Dermis microvascular lymphatic vessel endothelial cell (primary cell): ENCODE measurements around the gene STAG1. TPM values are rescaled to one million over a fixed set of nuclear protein-coding genes. Genes with fewer than 3 reads are reported as not detected.
A peak's percentile ranks its signal among the peaks of the same experiment; 100 is the strongest.
"Not testable (repeated sequence)": the region's sequence is repeated elsewhere in the genome, so short reads cannot be mapped to it uniquely, and the experiment has no call there.

Experiments used
- DNase-seq, 2 donors: peaks; one replicate each; pipeline versions ENCODE4 v3.0.0 to v3.0.0-alpha.2; 2010; ENCODE audit warnings: low read depth in 2 of 2
- total RNA-seq: library from RNA; depleted of rRNA; stranded (reverse); fragments of >200 nt; gene quantifications from 2 replicates; pipeline ENCODE4 v1.2.1, GENCODE V29; 2014

STAG1 gene
- total RNA-seq, 1 donor from 2014 or later, result 22.3 TPM

GRCh38 chr3:136514533-136514932 lies 237.6 kb downstream of the STAG1 start:
- not testable (repeated sequence) for DNase-seq

- DNase-seq, result no peak
These were observed 238.8 kb downstream of the STAG1 start for GRCh38 chr3:136513367-136513766.

- no peak for DNase-seq
These were observed 239.8 kb downstream of the STAG1 start for GRCh38 chr3:136512381-136512780.

- DNase-seq, result no peak
These were observed 246.5 kb downstream of the STAG1 start for GRCh38 chr3:136505676-136506075.

- DNase-seq, result no peak
These were observed 249.1 kb downstream of the STAG1 start for GRCh38 chr3:136503056-136503455.

GRCh38 chr3:136498919-136499447 lies 253.2 kb downstream of the STAG1 start:
- DNase-seq, result no peak

GRCh38 chr3:136495213-136495612 lies 257.0 kb downstream of the STAG1 start:
- DNase-seq, result no peak

- no peak for DNase-seq
These were observed 261.4 kb downstream of the STAG1 start for GRCh38 chr3:136490646-136491405.

GRCh38 chr3:136485777-136486176 lies 266.4 kb downstream of the STAG1 start:
- DNase-seq, result no peak

- DNase-seq, result no peak
These were observed 275.9 kb downstream of the STAG1 start for GRCh38 chr3:136476280-136476679.

- DNase-seq, result not testable (repeated sequence)
These were observed 277.3 kb downstream of the STAG1 start for GRCh38 chr3:136474876-136475275.

- DNase-seq, result no peak
These were observed 278.4 kb downstream of the STAG1 start for GRCh38 chr3:136473716-136474326.

- no peak for DNase-seq
These were observed 286.9 kb downstream of the STAG1 start for GRCh38 chr3:136465296-136465695.

GRCh38 chr3:136464502-136464901 lies 287.7 kb downstream of the STAG1 start:
- no peak for DNase-seq

- peak in 1 of 2 donors; percentile 23 for DNase-seq
These were observed 289.0 kb downstream of the STAG1 start for GRCh38 chr3:136463170-136463569.

GRCh38 chr3:136457793-136458192 lies 294.4 kb downstream of the STAG1 start:
- DNase-seq, result no peak

GRCh38 chr3:136456196-136456595 lies 296.0 kb downstream of the STAG1 start:
- no peak for DNase-seq

- DNase-seq, result no peak
These were observed 307.6 kb downstream of the STAG1 start for GRCh38 chr3:136444581-136444980.

GRCh38 chr3:136437043-136437442 lies 315.1 kb downstream of the STAG1 start:
- DNase-seq, result no peak

- no peak for DNase-seq
These were observed 317.7 kb downstream of the STAG1 start for GRCh38 chr3:136434429-136434828.

- DNase-seq, result no peak
These were observed 319.5 kb downstream of the STAG1 start for GRCh38 chr3:136432685-136433084.

GRCh38 chr3:136428167-136428566 lies 324.0 kb downstream of the STAG1 start:
- no peak for DNase-seq

GRCh38 chr3:136427236-136427635 lies 324.9 kb downstream of the STAG1 start:
- DNase-seq, result no peak
